HG03457 (cell line): ENCODE results near the gene IGF2.

ENCODE experiments used
- ATAC-seq: cut with Tn5 transposase; IDR thresholded peaks from one replicate; pipeline ENCODE4 v1.9.1; 2021; ENCODE audit warnings: moderate number of reproducible peaks; ENCODE audit not compliant: unreplicated experiment

Gene IGF2

DNA sequence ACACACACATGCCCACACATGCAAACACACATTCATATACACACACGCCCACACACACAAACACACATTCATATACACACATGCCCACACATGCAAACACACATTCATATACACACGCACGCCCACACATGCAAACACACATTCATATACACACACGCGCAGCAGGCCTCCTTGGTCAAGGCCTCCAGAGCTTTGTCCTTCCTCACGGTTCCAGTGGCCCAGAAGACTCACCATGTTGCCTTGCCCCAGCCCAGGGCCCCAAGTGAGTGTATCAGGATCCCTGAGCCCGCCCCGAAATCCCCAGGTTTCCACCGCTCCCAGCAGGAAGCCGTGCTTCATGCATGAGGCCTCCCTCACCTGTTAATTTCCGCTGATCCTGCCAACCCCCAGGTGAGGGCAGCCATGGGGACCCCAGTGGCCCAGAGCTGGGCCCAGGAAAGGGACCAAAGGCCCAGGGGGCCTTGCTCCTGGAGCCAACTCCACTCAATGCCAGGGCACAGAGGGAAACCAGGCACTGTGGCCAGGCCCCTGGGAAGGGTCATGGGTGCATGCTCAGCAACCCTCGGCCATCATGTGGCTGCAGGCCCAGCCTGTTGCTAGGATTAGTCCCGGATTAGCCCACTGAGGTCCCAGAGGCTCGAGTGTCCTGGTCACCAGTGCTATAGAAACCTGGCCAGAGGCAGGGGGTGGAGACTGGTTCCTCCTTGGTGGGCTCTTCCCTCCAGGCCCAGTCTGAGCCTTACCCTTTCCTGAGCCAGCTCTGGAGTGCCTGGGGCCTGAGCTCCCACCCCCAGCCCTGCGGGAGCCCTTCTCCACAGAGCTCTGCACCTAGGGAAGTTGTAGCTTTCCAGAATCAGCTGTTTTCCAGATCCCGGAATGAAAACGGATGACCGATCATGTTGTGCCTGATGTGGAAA lies 34.4 kb downstream of the IGF2 start:
- no peak for ATAC-seq

DNA sequence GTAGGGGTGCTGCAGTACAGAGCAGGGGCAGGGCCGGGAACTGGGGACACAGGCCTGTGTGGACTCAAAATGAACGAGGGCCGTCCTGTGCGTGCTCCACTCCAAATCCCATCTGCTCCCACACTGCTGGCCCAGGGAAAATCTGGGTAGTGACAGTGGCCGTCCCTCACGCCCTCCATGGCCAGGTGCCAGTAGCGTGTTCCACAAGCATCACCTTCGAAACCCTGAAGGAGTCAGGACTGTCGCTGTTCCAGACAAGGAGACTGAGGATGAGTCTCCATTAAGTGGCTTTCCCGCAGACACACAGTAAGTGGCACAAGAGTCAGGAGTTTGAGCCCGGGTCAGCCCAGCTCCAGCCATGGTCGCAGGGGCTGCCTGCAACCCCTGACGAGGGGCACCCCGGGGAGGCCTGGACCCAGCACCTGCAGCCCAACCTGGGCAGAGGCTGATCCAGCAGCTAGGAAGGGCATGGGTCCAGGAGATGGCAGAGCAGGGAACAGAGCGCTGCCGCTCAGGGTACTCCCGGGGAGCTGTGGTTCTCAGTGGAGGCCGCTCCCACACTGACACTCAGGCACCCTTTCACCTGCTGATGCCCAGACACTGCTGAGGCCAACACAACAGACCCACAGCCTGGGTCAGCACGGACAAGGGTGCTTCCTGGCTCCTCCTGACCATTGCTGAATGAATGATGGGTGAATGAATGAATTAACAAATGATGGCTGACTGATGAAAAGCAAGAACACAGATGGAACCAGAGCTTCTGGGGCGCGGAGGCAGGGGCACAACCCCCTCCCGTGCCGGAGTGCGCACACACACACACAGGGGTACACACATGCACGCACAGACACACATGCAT lies 35.3 kb downstream of the IGF2 start:
- ATAC-seq, result no peak

GRCh38 chr11:2102883-2103213 lies 36.3 kb downstream of the IGF2 start:
- no peak for ATAC-seq

DNA sequence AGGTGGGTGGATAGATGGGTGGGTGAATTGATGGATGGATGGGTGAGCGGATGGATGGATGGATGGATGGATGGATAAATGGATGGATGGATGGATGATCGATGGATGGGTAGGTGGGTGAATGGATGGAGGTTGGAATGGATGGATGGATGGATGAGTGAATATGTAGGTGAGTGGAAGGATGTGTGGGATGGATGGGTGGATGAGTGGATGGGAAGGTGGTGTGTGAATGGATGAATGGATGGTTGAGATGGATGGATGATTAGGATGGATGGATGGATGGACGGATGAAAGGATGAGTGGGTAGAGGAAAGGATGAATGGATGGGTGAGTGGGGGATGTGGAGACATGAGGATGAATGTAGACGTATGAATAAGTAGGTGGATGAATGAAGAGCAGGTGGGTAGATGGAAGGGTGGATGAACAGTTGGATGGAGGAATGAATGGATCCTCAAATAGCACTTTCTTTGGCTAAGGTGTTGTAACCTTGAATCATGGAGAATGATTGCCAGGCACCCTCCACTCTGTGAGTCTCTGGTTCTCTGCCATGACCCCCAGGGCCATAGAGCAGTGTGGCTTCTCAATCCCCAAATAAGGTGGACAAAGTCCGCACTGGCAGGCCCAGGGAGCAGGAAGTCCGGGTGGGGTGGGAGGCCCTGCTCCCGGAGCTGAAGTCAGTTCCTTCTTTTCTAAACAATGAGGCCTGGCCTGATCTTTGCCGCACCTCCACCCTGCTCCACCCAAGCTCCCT lies 36.9 kb downstream of the IGF2 start:
- no peak for ATAC-seq

GRCh38 chr11:2101171-2101675 lies 38.0 kb downstream of the IGF2 start:
- ATAC-seq, result no peak

- ATAC-seq, result no peak
Measured at GRCh38 chr11:2100361-2101170, 38.6 kb downstream of the IGF2 start.

DNA sequence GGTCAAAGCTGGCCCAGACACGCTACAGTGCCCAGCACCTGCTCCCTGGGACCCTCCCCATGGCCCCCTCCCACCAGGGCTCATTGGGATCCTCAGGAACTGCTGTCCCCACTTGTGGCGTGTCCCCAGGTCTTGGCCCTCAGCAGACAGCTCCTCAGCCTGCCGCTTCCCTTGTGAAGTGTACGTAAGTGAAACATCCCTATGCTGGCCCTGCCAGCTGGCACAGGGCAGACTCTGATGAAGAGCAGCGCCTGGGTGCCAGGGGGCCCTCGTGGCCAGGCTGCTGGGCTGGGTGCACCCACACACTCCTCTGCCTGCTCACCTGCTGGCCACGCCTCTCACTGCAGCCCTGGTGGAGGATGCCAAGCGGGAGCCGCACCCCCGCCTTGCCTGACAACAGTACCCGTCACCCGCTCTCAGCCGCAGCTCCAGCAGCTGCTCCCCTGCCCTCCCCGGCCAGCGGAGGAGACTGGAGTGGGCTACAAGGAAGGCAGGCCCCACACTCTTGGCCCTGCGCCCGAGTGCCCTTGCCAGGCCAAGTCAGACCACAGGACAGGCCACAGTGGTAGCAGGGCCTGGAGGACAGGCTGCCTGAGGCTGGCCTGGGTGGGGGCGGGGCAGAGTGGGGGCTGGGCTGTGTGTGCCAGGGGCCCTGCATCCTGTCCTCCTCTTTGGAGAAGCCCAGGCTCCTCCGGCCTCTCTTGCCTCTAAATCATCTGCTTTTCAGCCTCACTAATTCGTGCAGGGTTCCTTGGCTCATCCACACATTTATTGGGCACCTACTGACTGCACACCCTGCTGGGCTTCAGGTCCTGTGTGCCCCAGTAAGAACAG lies 39.5 kb downstream of the IGF2 start:
- ATAC-seq, result no peak

DNA sequence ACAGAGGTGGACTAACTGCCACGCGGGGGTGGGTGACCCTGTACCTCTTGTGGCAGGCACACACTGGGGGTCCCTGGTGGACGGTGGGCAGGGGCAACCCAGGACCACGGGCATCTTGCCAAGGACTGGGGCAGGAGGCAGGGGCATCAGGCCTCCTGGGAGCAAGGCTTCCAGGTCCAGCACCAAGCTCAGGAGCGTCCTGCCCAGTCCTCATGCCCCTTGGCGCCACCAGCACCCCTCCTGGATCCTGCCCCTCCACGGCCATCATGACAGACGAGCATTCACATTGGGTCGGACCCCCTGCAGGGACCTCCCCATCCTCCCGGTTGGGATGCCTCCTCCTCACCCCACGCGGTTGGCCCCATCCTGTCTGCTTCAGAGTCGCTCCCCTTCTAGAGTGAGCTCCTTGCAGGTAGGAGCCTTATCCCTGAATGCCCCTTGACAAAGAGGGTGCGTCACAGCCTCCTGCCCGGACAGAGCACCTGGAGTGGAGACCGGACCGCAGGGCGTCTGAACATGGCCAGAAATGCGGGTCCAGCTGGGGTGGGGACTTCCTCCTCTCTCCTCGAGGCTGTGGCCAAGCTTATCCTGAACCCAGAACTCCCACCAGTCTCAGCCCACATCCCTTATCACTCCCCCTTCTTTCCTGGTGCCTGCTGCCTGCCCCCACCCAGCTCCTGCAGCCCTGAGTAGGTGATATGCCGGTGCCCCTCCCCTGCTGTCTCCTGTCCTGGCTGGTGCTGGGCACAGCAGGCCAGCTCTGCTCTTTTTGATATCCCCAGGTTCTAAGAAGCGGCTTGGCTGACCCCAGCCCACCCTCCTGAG lies 40.3 kb downstream of the IGF2 start:
- no peak for ATAC-seq

- no peak for ATAC-seq
Measured at GRCh38 chr11:2097998-2098690, 41.0 kb downstream of the IGF2 start.

GRCh38 chr11:2097356-2097997 lies 41.7 kb downstream of the IGF2 start:
- no peak for ATAC-seq

DNA sequence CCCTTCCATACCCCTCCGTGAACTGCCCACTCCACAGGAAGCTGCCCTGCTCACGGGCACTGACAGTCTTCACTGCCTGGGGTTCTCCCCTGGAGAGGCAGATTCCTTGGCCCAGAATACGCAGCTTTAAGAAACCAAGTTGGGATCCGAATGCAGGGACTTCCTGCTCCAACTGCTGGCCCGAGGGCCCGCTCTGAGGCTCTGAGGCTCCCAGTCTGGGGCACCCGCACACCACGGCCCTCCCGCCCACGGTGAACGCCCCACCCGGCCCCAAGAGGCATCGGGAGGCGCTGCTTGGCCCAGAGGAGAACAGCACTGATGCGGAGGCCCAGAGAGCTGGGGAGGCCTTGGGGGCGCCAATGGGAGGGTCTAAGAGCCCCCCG lies 42.3 kb downstream of the IGF2 start:
- no peak for ATAC-seq

- no peak for ATAC-seq
Measured at GRCh38 chr11:2096011-2096918, 42.9 kb downstream of the IGF2 start.

DNA sequence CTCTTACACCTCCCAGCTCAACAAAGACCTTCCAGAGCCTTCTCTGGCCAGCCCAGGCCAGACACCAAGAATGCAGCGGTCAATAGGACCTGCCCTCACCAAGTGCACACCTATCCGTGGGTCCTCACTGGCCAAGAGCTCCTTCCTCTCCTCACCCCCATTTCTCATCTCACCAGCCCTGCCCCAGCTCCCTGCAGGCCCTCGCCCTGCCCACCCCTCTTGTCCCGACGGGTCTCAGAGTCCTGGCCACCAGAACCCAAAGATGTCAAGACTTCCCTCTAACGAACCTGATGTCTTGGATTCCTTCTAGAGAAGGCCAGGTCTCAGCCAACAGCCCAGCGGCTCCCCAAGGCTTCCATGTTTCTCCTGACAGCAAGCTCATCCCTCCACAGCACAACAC lies 43.6 kb downstream of the IGF2 start:
- no peak for ATAC-seq

DNA sequence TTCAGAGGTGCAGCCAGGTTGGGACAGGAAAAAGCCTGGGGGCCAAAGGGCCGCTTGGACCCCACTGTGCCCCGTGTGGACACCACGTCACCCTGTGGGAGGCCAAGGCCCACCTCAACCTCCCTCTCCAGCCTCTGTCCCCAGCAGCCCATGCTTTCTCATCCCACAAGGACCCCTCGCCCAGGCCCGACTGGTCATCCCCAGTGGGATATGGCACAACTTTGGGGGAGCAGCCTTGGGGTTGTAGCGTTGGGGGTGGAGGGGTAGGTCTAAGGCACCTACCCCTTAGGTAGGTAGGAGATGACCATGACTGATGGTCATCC lies 44.0 kb downstream of the IGF2 start:
- no peak for ATAC-seq

GRCh38 chr11:2094354-2095197 lies 44.6 kb downstream of the IGF2 start:
- ATAC-seq, result no peak
